ENCODE results near the gene CARNS1.

CARNS1 gene

GRCh38 chr11:67373648-67374570 lies 41.6 kb upstream of the CARNS1 start:
- peaks cover 4% of the 10 kb centered on the region for H3K27me3 Mint-ChIP-seq
- peak overlapping the region; percentile 88 for H3K4me3 Mint-ChIP-seq
- H3K27ac Mint-ChIP-seq: peak overlapping the region; percentile 85
- no peaks in the 10 kb centered on the region for H3K36me3 Mint-ChIP-seq
- H3K4me1 Mint-ChIP-seq: peaks cover 25% of the 10 kb centered on the region
- H3K9me3 Mint-ChIP-seq: no peaks in the 10 kb centered on the region

DNA sequence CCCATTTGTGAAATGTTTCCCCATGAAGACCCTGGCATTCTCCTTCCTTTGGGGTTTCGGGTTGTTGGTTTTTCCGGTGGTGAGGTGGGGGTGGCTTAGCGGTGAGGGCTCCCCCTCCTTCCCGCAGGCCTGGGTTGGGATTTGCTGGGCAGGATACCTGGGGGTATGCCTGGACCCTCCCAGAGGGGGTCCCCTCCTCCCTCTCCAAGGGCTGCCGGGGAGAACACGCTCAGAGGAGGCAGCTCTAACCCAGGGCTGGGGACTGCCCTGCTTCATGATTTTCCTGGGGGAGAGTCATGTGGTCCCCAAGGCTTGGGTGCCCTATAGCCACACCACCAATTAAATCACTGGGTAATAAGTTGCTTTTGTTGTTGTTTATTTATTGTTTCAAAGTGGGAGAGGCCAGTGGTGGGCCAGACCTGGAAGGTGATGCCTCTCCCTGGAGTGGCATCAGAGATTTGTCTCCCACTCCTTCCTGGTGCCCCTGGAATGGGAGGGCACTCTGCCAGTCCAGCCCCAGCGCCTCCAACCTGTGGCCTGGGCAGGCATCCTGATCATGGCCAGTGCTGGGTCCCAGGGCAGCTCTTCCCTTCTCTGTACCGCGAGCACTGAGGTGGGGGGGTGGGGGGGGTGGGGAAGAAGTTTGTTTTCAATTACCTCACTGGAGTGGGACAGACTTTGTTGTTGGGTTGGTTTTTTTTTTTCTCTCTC lies 40.8 kb upstream of the CARNS1 start:
- peaks cover 25% of the 10 kb centered on the region for H3K4me1 Mint-ChIP-seq
- H3K27ac Mint-ChIP-seq: no peak overlapping the region

GRCh38 chr11:67375320-67376055 lies 40.0 kb upstream of the CARNS1 start:
- no peak overlapping the region for H3K4me3 Mint-ChIP-seq
- H3K9me3 Mint-ChIP-seq: no peaks in the 10 kb centered on the region
- peaks cover 22% of the 10 kb centered on the region for H3K4me1 Mint-ChIP-seq
- H3K27ac Mint-ChIP-seq: peak overlapping the region; percentile 17
- H3K36me3 Mint-ChIP-seq: no peaks in the 10 kb centered on the region
- H3K27me3 Mint-ChIP-seq: peaks cover 4% of the 10 kb centered on the region

More for the DNA sequence above, 40.8 kb upstream of the CARNS1 start:
- H3K9me3 Mint-ChIP-seq: no peaks in the 10 kb centered on the region
- H3K27me3 Mint-ChIP-seq: peaks cover 4% of the 10 kb centered on the region
- peak overlapping the region; percentile 88 for H3K4me3 Mint-ChIP-seq
- no peaks in the 10 kb centered on the region for H3K36me3 Mint-ChIP-seq

- no peaks in the 10 kb centered on the region for H3K36me3 Mint-ChIP-seq
- H3K4me3 Mint-ChIP-seq: no peak overlapping the region
- no peaks in the 10 kb centered on the region for H3K9me3 Mint-ChIP-seq
- H3K4me1 Mint-ChIP-seq: peaks cover 18% of the 10 kb centered on the region
- H3K27ac Mint-ChIP-seq: peak overlapping the region; percentile 17
- peaks cover 4% of the 10 kb centered on the region for H3K27me3 Mint-ChIP-seq
Measured at GRCh38 chr11:67376063-67376820, 39.2 kb upstream of the CARNS1 start.

- no peaks in the 10 kb centered on the region for H3K9me3 Mint-ChIP-seq
- H3K27me3 Mint-ChIP-seq: peaks cover 4% of the 10 kb centered on the region
- H3K27ac Mint-ChIP-seq: peak overlapping the region; percentile 17
- no peak overlapping the region for H3K4me3 Mint-ChIP-seq
- H3K4me1 Mint-ChIP-seq: peaks cover 10% of the 10 kb centered on the region
- H3K36me3 Mint-ChIP-seq: no peaks in the 10 kb centered on the region
Measured at GRCh38 chr11:67376873-67377808, 38.3 kb upstream of the CARNS1 start.

GRCh38 chr11:67378544-67378943 lies 36.9 kb upstream of the CARNS1 start:
- H3K36me3 Mint-ChIP-seq: no peaks in the 10 kb centered on the region
- no peak overlapping the region for H3K27ac Mint-ChIP-seq
- H3K9me3 Mint-ChIP-seq: no peaks in the 10 kb centered on the region
- H3K4me1 Mint-ChIP-seq: peaks cover 14% of the 10 kb centered on the region
- H3K27me3 Mint-ChIP-seq: peaks cover 4% of the 10 kb centered on the region
- no peak overlapping the region for H3K4me3 Mint-ChIP-seq

GRCh38 chr11:67379061-67380058 lies 36.1 kb upstream of the CARNS1 start:
- H3K36me3 Mint-ChIP-seq: no peaks in the 10 kb centered on the region
- no peak overlapping the region for H3K27ac Mint-ChIP-seq
- H3K27me3 Mint-ChIP-seq: peaks cover under 1% of the 10 kb centered on the region
- no peak overlapping the region for H3K4me3 Mint-ChIP-seq
- H3K4me1 Mint-ChIP-seq: peaks cover 8% of the 10 kb centered on the region
- H3K9me3 Mint-ChIP-seq: no peaks in the 10 kb centered on the region

DNA sequence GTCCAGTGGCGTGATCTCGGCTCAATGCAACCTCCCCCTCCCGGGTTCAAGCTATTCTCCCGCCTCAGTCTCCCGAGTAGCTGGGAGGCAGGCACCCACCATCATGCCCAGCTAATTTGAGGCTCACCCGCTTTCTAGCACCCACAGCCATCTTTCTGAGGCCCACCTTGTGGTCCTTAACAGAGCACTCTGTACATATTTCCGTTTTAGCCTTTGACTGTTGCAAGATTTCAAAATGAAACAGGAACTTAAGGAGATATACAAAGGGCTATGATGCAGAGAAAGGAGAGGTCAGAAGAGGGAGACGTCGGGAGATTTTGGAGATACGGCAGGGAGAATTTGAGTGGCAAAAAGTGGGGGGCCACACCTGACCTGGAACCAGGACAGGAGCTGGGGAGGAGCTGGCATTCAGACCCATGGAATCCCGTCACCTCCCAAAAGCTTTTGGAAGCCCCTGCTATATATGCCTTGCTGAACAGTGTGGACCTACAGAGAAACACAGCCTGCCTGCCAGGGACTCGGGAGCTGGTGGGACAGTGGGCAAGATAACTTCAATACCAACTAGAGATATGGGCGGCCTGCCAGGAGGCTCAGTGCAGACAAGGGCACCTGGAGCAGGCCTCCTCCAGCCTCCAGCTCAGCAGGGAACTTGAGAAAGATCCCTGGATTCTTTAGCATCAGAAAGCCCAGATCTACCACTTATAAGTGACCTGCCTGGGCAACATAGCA lies 34.1 kb upstream of the CARNS1 start:
- no peaks in the 10 kb centered on the region for H3K27me3 Mint-ChIP-seq
- H3K27ac Mint-ChIP-seq: no peak overlapping the region
- no peaks in the 10 kb centered on the region for H3K9me3 Mint-ChIP-seq
- no peaks in the 10 kb centered on the region for H3K36me3 Mint-ChIP-seq
- H3K4me1 Mint-ChIP-seq: peaks cover 4% of the 10 kb centered on the region
- H3K4me3 Mint-ChIP-seq: no peak overlapping the region

DNA sequence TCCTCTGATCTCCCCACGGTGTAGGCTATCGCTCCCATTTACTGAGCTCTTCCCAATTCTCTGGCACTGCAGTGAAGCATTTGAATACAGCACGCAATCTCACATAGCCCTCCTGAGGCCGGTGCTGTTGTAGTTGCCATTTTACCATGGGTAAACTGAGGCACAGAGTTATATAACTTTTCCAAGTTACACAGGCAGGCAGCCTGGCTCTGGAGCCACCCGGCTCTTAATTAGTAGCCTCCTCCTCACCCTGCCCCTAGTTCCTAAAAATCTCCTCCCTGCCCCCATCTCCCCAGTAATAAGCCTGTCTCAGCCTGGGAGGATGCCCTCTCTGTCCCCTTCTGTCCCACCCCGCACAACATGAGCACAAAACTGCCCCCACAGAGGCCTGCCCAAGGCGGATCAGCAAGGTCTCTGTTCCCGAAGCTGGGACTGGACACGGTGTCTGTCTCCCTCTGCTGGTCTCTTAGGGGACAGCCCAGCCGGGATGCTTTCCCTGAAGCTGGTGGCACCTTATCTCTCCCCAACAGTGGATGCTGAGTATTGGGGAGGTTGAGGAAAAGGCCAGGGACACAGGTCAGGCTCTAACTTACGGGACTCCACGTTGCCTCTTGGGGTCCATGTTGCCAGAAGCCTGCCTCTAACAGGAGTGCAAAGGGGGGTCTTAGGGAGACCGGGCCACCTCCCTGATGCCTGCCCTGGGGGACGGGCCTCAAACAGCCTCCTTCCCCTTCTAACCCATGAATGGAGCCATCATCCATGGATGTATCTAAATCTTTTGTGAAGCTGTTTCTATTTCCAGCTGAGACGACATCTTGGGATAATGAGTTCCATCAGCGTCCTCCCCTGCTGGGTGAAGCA lies 33.0 kb upstream of the CARNS1 start:
- H3K27me3 Mint-ChIP-seq: no peaks in the 10 kb centered on the region
- H3K27ac Mint-ChIP-seq: peak overlapping the region; percentile 81
- no peaks in the 10 kb centered on the region for H3K36me3 Mint-ChIP-seq
- no peak overlapping the region for H3K4me3 Mint-ChIP-seq
- H3K4me1 Mint-ChIP-seq: peaks cover 4% of the 10 kb centered on the region
- H3K9me3 Mint-ChIP-seq: no peaks in the 10 kb centered on the region

DNA sequence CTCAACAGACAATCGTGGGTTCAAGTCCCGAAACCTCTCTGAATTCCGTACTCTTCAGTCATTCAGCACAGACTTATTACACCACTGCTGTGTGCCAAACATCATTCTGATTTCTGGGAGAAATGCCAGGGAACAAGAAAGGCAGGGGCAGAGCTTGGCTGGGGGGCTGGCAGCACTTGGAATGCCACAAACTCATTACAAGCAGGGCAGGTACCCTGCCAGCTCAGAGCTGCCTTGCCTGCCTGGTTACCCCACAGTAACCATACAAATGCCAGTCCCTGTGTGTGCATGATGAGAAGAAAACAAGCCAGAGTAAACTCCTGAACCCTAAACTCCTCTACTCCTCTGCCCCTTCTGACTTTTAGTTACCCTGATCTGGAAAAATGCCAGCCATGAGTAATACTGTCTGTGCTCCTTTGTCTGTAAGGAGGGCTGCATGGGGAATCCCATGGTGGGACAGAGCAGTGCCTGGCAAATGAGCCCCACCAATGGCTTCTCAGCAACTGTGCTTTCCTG lies 30.6 kb upstream of the CARNS1 start:
- Mint-ChIP-seq H3K4me1 (peaks cover 14% of the 10 kb centered on the region), H3K36me3 (no peaks in the 10 kb centered on the region), H3K9me3 (no peaks in the 10 kb centered on the region)

DNA sequence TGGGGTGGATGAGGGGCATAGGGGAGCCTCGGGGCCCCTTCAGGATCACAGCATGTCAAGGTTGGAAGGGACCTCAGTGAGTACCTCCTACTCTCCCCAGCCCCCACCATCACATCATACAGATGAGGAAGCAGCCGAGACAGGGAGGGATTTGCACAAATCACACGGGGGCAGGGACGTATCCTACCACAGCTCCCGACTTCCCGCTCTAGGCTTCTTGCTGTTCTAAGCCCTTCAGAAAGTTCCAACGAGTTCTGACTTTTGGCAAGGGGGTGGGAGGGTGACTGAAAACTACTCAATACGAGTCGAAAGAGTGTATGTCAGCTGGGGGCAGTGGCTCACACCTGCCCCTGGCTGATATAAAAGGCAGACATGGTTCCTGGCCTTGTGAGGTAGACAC lies 28.4 kb upstream of the CARNS1 start:
- H3K4me1 Mint-ChIP-seq: peaks cover 20% of the 10 kb centered on the region

More for the DNA sequence above, 30.6 kb upstream of the CARNS1 start:
- H3K27ac Mint-ChIP-seq: no peak overlapping the region
- H3K27me3 Mint-ChIP-seq: no peaks in the 10 kb centered on the region
- no peak overlapping the region for H3K4me3 Mint-ChIP-seq

DNA sequence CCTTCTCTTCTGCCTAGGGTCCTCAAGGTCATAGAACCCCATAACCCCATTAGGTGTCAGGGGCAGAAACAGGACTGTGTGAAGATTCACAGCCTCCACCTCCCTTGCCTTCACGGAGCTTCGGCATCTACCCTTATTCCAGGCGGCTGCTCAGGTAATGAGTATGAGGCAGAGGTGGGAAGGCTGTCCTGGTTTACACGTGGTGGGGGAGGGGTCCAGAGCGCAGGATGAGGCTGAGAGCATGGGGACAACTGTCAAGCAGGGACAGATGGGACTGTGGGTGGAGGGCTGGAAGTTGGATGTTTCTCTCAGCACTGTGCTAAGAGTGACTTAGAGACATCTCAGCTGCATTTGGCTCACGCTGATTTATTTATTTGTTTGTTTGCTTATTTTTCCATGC lies 28.0 kb upstream of the CARNS1 start:
- H3K27ac Mint-ChIP-seq: no peak overlapping the region
- no peaks in the 10 kb centered on the region for H3K27me3 Mint-ChIP-seq
- no peak overlapping the region for H3K4me3 Mint-ChIP-seq
- peaks cover 22% of the 10 kb centered on the region for H3K4me1 Mint-ChIP-seq
- H3K36me3 Mint-ChIP-seq: no peaks in the 10 kb centered on the region
- H3K9me3 Mint-ChIP-seq: no peaks in the 10 kb centered on the region

More for the DNA sequence above, 28.4 kb upstream of the CARNS1 start:
- H3K27me3 Mint-ChIP-seq: no peaks in the 10 kb centered on the region
- H3K9me3 Mint-ChIP-seq: no peaks in the 10 kb centered on the region
- no peaks in the 10 kb centered on the region for H3K36me3 Mint-ChIP-seq
- no peak overlapping the region for H3K4me3 Mint-ChIP-seq
- H3K27ac Mint-ChIP-seq: no peak overlapping the region

Data from activated naive CD4-positive, alpha-beta T cell treated with anti-CD3 and anti-CD28 coated beads, Interleukin-2, amount 50 U/mL, for 24 hours (primary cell).